B cell (primary cell): ENCODE results near the gene ZNF772.

Experiments
- EZH2 ChIP-seq: IDR thresholded peaks from 2 replicates; pipeline ENCODE4 v1.6.1; 2012; ENCODE audit warnings: borderline replicate concordance, low read depth, mild to moderate bottlenecking, moderate library complexity, low read length; ENCODE audit not compliant: insufficient read depth, poor library complexity, severe bottlenecking
- TF ChIP-seq, protein P1 (sequence below): fragments of 200-600 bp; IDR thresholded peaks from one replicate; pipeline ENCODE4 v1.8.0; 2022; ENCODE audit warnings: antibody characterized with exemption, mild to moderate bottlenecking

DNA sequence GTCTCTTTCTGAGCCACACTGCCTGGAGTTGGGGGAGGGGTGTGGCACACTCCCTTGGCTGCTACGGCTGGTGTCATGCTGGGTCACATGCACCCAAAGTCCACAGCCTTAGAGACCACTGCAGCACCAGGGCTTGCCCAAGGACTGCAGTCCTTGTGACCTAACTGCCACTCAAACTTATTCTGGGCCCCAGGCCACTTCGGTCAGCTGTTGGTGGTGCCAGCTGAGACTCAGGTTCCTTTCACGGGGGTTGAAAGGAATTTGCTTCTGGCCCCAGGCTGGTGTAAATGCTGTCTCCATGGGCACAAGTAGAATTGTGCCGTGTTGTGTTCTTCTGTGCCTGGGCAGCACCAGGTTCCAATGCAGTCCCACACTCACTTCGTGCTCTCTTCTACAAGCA, 10.9 kb downstream of the ZNF772 start:
- TF ChIP-seq, protein P1, sequence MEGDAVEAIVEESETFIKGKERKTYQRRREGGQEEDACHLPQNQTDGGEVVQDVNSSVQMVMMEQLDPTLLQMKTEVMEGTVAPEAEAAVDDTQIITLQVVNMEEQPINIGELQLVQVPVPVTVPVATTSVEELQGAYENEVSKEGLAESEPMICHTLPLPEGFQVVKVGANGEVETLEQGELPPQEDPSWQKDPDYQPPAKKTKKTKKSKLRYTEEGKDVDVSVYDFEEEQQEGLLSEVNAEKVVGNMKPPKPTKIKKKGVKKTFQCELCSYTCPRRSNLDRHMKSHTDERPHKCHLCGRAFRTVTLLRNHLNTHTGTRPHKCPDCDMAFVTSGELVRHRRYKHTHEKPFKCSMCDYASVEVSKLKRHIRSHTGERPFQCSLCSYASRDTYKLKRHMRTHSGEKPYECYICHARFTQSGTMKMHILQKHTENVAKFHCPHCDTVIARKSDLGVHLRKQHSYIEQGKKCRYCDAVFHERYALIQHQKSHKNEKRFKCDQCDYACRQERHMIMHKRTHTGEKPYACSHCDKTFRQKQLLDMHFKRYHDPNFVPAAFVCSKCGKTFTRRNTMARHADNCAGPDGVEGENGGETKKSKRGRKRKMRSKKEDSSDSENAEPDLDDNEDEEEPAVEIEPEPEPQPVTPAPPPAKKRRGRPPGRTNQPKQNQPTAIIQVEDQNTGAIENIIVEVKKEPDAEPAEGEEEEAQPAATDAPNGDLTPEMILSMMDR: no peak
- TF ChIP-seq EZH2: no peak
